GM21576 (cell line): ENCODE results near the gene HLA-DRB1.
"Not testable (repeated sequence)": the region's sequence is repeated elsewhere in the genome, so short reads cannot be mapped to it uniquely, and the experiment has no call there.

Source experiments
- ATAC-seq: cut with Tn5 transposase; IDR thresholded peaks from one replicate; pipeline ENCODE4 v1.9.1; 2021; ENCODE audit warnings: mild to moderate bottlenecking, moderate library complexity; ENCODE audit not compliant: unreplicated experiment

Gene HLA-DRB1

DNA sequence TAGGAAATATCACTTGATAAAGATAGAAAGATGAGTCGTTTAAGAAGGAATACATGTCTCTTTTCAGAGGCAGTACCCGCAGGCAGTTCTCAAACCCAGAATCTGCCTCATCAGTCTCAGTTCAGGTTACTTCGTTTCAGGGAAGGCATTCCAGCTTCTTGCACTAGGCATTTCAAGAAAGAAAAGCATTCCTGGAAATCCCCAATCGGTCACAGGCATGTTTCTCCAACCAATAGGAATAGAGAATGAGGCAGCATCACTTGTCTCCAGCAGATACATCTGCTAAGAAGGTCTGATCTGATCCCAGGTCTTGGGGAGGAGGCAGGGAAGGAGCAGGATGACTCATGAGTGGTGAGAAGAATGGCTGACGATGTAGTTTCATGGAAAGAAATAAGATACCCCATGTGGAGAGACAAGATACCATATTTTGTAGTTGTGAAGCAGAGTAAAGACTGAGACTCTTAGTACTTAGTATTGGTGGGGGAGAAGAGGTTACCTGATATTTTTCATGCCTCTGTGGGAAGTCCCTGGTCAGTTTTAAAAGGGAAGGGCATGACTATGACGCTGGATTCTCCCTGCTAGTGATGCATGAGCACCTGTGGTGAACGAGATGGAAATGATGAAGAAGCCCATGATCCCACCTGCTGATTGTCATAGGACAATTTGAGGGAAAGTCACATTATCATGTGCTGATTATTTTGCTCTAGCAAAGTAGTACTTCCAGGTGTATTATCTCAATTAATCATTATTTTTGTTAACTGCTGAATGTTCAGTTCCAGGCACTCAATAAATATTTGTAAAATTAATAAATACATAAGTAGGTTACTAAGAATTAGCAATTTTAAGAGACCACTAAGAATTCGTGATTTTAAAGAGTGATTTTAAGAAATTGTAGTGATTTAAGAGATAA, 20.3 kb upstream of the HLA-DRB1 start:
- ATAC-seq: peak; percentile 87

DNA sequence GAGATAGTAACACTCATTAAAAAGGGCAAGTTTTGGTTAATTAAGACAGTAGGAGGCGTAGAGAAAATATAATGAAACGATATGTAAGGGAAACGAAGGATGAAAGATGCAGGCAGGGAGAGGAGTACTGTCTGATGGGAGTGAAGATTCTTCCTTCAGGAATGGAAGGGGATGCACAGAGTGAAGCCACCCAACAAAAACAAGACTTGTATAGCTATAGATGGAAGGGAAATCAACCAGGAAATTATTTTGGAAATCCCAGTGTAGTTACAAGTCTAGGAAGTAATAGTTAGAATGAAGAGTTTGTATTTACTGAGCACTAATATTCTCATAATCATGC, 19.7 kb upstream of the HLA-DRB1 start:
- ATAC-seq: no peak

DNA sequence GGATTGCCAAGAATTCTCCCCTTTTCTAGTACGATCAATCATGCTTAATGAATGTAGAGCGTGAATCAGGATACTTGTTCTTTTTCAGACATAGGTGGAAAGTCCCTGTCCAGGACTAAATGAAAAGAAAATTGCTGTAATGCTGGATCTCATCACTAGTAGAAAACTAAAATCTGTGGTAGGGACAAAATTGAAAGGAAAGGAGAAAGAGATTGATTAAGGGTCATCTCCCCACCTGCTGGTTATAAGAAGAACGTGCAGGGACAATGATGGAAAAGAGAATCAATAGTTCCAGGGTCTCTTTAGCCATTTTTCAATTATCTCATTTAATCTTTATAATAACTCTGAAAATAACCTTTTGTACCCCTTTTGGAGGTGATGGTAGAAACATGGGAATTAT, 18.7 kb upstream of the HLA-DRB1 start:
- no peak for ATAC-seq

DNA sequence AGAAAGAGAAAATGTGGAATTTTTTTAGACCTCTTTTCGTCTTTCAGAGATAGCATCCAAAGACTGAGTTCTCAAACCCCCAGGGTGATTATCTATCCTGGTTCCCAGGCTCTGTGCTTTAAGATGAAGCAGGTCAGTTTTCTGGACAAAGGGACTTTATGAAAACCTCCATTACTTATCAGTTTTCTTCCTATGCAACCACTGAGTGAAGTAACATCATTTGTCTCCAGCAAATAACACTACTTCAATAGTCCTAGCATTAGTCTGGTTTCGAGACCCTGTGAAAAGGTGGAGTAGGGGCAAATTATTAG, 18.3 kb upstream of the HLA-DRB1 start:
- no peak for ATAC-seq

DNA sequence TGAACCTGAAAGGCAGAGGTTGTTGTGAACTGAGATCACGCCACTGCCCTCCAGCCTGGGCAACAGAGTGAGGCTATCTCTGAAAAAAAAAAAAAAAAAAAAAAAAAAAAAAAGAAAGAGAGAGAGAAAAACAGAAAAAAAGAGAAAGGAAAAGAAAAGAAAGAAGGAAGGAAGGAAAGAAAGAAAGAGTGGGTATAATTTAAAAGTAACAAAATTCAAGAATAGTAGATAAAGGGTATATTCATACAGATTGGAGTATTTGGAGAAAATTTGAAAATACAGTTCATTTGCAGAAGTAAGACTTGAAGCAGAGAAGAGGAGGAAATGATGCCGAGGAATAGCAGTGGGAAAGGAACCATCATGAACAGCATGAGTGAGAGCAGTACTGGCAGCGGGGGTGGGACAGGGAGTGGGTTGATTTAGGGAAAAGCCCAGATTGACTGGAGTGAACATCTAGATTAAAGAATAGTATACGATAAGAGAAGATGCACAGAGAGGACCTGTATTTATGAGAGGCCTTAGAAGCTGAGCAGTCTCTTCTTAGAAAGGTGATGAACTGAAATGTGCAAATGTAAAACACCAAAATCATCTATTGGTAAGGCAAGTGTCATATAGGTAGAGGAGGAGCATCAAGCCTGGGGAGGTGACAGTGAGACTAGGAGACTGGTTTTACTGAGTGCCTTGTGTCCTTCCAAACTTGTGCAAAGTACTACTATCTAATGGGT, 17.8 kb upstream of the HLA-DRB1 start:
- ATAC-seq: no peak

DNA sequence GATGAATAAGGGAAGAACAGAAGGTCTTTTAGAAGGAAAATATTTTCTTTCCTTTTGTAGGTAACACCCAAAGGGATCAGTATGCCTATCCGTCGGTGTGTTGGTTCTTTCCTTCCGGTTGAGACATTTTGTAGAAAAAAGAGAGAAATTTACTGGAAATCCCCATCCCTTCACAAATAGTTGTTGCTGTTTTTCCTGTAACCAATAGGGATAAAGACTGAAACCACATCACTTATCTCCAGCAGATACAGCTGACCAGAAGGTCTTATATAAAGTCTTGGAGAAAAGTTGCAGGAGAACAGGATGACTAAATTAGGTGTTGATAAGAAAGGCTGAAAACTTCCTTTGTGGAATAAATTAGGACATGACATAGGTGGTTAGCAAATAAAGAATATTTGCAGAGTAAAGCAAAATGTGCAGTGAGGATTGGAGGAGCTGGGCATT, 14.8 kb upstream of the HLA-DRB1 start:
- no peak for ATAC-seq

DNA sequence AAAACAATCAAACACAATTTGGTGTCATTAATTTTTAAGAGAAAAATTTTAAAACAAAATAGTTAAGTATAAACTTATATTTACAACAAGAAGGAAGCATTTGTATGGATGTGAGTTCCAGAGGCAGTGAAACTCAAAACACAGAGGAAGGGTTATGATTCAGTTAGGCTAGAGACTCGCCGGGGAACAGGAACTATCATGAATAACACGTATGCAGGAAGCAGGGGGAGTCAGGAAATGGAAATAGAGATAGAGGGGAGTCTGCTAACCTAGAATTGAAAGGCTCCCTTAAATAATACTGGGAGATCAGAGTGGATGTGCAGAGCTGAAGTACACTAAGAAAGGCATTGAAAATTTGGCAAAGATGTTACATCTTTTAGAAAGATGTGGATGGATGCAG, 14.2 kb upstream of the HLA-DRB1 start:
- ATAC-seq: no peak

DNA sequence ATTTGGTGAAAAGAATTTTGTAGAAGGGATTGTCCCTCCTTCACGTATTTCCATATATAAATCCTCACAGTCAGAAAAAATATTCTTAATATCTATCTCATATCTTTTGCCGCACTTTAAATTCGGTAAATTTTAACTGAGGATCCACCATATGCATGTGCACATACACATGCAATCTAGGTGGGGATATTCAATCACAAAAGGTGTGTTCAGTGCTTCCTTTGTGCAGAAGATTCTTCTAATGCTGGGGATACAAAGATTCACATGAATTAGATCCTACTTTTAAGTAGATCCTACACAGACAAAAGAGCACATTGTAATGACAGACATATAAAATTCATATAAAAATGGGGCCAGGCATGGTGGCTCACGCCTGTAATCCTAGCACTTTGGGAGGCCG, 13.6 kb upstream of the HLA-DRB1 start:
- ATAC-seq: no peak

DNA sequence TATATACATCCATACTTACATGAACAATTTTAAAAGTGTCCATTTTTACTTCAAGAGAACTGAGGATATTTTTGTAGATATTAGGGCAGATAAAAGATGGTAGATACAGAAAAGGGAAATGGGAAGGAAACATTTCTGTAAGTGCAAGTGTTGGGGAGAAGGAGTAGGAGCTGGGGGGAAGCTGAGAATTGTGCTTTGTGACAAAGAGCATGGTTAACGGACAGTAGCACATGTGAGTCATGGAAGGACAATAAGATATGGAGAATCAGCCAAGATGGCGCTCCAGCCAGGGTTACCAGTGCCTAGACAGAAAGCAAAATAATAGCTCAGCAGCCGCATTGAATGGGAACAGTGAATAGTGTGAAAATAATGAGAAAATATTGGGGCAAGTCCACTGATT, 12.7 kb upstream of the HLA-DRB1 start:
- ATAC-seq: no peak

DNA sequence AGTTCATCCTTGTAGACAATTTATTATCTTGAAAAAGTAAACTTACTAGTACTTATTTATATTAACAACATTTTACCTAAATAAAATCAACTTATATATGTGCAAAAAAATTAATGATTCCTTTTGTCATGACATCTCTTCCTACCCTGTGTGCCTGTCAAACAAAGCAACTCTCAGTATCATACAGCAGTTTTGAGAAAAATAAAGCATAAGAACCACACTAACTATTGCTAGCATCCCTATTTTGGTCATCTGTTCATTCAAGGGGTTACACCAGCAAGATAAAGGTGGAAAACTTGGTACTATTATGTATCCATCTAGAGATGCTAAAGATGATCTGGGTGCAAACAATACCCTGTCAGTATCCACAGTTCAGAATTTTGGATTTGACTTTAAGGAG, 7.4 kb upstream of the HLA-DRB1 start:
- no peak for ATAC-seq

DNA sequence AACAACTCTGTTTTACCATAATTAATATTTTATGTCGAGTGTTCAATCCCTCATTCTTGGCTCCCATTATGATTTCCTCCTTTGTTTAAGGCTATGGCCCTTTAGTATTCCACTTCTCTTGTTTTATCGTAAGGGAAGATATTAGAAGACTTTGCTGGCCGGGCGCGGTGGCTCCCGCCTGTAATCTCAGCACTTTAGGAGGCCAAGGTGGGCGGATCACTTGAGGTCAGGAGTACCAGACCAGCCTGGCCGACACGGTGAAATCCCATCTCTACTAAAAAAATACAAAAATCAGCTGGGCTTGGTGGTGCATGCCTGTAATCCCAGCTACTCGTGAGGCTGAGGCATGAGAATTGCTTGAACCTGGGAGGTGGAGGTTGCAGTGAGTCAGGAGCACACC, 1.1 kb upstream of the HLA-DRB1 start:
- not testable (repeated sequence) for ATAC-seq

DNA sequence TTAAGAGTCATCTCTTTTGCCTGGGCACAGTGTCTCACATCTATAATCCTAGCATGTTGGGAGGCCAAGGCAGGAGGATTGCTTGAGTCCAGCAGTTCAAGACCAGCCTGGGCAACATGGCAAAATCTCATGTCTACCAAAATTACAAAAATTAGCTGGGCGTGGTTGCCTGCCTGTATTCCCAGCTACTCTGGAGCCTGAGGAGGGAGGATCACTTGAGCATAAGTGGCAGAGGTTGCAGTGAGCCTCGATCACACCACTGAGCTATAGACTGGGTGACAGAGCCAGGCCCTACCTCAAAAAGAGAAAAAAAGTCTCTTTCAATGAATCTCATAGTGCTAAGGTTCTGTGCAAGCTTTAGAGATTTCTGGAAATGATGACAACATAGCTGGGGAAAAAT, 1.5 kb downstream of the HLA-DRB1 start:
- no peak for ATAC-seq

DNA sequence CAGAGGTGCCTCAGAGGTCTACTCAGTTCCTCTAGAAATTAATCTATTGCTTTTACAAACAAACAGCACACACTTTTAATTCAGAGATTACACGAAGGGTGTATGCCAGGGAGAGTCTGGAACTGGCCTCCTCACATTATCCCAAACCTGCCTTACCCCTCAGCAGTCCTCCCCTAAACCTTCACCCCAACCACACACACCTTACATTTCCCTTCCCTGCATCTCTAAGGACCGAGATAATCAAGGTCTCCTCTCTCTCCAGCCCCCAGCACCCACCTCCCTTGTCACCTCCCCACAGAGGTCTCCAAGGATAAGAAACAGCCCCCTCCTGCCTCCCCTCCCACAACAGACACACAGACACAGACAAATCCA, 6.1 kb downstream of the HLA-DRB1 start:
- ATAC-seq: no peak

DNA sequence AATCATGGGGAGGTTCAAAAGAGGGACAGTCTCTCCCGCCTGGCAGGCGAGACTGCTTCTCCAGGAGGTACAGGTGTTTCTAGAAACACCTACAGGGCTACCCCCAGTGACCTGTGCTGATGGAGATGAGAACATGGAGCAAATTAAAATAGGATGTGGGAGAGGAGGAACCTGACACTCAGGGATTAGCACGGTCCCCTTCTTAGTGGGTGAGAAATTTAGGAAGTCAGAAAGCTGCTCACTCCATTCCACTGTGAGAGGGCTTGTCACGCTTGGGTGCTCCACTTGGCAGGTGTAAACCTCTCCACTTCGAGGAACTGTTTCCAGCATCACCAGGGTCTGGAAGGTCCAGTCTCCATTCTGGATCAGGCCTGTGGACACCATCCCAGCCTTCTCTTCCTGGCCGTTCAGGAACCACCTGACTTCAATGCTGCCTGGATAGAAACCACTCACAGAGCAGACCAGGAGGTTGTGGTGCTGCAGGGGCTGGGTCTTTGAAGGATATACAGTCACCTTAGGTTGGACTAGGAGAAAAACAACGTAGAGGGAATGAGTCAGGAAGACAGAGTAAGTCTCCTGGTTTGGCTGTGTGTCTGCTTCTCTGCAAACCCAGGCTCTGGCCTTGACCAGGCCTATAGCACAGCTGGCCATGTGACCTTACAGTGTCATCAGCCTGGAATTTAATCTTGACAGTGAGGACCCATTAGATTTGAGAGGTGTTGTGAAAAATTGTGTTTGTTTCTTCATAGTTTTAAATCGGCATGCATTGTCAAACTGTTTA, 8.1 kb downstream of the HLA-DRB1 start:
- ATAC-seq: no peak

DNA sequence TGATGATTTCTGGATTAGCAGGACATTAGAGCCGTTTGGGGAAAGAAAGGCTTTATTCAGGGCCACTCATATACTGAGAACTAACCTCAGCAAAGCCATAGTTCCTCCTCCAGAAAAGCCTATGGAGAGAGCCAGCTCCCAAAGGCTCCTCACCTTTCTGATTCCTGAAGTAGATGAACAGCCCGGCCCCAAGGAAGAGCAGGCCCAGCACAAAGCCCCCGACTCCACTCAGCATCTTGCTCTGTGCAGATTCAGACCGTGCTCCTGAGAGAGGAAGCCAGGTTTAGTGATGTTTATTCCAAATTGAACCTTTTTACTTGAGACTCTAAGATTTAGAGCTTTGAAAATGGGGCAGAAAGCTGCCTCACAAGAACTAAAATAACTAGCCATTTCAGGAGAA, 9.1 kb downstream of the HLA-DRB1 start:
- no peak for ATAC-seq

DNA sequence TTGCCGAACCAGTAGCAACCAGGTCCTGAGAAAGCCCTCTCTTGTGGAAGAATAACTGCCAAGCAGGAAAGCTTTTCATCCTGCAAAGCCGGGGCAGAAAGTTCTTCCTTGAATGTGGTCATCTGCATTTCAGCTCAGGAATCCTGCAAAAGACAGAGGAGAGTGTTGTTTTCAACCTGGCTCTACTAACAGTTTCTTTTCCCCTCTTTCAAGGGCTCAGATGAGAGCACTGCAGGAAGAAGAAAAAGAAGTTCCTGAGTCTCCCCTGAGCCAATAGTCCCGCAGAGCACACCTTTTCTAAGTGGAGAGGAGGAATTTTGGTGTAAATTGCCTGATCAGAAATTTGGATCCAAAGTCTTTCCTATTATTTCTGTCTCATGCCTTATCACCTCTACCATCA, 10.7 kb downstream of the HLA-DRB1 start:
- no peak for ATAC-seq

DNA sequence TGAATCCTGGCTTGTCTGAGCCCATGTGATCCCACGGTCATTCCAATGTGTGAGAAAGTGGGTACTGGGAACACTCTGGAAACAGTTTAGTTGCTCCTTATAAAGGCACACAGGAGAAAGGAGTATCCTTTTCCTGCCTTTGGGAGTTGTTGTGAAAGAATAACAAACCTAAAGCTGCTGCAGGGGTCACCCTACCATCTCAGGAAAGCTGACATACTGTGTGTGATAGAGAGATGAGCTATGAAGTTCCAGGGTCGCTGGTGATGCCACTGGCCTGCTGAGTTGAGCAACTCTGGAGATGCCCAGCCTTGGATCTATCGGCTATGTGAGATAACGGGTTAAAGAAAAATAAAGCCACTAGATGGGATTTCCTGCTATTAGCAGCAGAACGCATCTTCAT, 12.2 kb downstream of the HLA-DRB1 start:
- ATAC-seq: not testable (repeated sequence)

DNA sequence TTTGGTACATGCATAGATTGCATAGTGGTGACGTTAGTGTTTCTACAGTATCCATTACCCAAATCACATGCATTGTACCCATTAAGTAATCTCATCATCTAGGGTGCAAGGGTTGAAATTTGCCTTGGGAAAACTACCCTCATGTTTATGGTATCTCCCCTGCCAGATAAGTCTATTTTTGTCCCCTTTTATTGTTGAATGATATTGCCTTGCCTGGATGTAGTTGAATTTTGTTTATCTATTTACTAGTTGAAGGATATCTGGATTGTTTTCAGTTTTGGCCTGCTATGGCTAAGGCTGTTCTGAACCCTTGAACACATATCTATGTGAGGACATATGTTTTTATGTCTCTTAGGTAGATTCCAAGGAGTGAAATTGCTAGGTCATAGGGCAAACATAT, 13.4 kb downstream of the HLA-DRB1 start:
- ATAC-seq: no peak

DNA sequence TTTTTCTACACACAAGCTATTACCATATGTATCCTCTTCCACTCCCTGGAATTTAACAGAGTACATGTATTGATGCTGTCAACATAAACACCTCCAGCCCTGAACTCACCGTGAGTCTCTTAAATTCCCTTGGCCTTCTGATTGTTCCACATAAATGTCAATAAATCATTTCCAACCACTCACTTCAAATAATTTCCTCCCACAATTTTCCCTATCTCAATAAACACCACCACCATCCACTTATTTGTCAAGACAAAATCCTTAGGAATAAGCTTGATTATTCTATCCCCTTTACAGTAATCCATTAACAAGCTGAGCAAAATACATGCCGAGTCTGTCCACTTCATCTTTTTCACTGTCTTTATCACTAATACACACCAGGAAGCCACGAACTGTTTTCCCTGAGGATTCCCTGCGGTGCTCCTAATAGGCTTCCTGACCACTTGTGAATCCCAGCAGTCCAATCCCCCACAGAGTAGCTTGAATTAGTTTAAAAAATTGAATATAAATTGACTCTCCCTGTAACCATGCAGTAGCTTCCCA, 19.2 kb downstream of the HLA-DRB1 start:
- ATAC-seq: no peak

DNA sequence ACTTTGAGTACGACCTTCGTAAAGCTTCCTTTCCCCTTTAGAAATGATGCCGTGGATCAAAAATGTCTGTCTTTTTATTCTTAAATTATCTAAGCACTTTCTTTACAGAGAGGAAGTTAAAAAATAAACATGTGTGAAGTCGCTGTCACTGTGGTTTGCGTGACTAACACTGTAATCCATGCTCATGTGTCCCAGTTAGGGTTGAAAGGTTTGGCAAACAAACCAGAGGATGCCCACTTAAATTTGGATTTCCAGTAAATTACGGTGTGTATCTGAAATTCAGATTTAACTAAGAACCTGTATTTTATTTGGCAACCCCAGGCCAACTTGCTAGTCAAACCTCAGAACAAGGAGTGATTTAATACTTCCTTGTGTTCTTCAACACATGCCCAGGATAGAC, 21.1 kb downstream of the HLA-DRB1 start:
- ATAC-seq: no peak

DNA sequence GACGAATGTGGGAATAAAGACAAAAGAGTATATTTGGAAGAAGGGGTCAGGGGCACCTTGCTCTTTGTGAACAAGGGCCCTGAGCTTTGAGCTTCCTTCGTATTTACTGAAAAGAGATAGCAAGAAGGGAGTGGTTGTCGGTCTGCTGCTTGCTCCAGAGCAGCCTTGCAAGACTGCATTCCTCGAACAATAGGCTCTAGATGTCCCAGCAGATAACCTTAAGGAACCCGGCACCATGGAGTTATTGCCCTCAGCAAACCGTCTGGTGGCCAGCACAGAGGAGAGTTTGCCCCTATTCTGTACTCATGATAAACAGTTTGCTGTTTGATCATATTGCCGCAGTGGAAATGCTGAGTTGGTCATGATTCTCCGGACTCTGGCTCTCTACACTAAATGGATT, 22.7 kb downstream of the HLA-DRB1 start:
- no peak for ATAC-seq

DNA sequence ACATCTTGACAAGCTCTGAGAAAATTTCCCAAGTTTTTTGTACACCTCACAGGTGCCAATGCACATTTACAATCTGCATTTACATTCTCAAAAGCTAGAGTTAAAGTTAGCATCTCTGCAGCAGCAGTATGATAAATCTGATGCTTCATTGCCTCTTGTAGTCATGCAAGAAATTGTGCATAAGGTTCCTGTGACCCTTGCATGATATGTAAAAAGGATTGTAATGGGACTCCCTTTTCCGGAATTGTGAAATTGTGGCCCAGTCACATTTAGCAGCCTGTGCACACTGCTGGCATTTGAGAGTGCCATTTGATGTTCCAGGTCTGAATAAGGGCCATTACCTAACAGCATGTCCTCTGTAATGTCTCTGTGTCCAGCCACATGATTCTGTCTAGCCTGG, 24.1 kb downstream of the HLA-DRB1 start:
- no peak for ATAC-seq
